ENCODE results near the gene ADAMTSL3. TPM values are rescaled to one million over a fixed set of nuclear protein-coding genes. Genes with fewer than 3 reads are reported as not detected.

ADAMTSL3 gene
- polyA plus RNA-seq, 1 of the 3 experiments (the other 2 are of a cell fraction), result 0.02 TPM

GRCh38 chr15:83955806-83956265, 301.9 kb downstream of the ADAMTSL3 start (continued):
- TF ChIP-seq EZH2phosphoT487 (IDR thresholded peaks at IDR 0.05; ENCODE audit: borderline replicate concordance, low read depth), result no peak
- no peak for TF ChIP-seq USF1 (IDR thresholded peaks at IDR 0.05; ENCODE audit: borderline replicate concordance, low read depth)
- TF ChIP-seq FOXM1 (IDR thresholded peaks at IDR 0.05; ENCODE audit: low read depth), result no peak
- TF ChIP-seq RCOR1 (IDR thresholded peaks at IDR 0.05; ENCODE audit: low read length), result no peak

- 18% methylated on average over 4 of the region's 4 CpGs for WGBS (ENCODE audit: low lambda C conversion rate)
- Histone ChIP-seq H2AFZ (ENCODE audit: low read depth) (no peak overlapping the region), H3K9ac (no peak overlapping the region), H3K4me1 (ENCODE audit: control insufficient read depth in 1 of 2, insufficient read depth in 2 of 2, low read depth in 1 of 2, low read length in 1 of 2) (no peaks in the 10 kb centered on the region), H3K36me3 (replicated peaks in 1 of 2; ENCODE audit: control insufficient read depth in 1 of 2, insufficient read depth in 2 of 2, low read length in 1 of 2) (no peaks in the 10 kb centered on the region), H3K4me2 (no peak overlapping the region), H3K27me3 (ENCODE audit: insufficient read depth) (no peaks in the 10 kb centered on the region), H3K4me3 (ENCODE audit: low read depth in 2 of 2, low read length in 1 of 2) (no peak overlapping the region), H3F3A (replicated peaks; ENCODE audit: insufficient read depth) (no peaks in the 10 kb centered on the region), H3K9me2 (no peaks in the 10 kb centered on the region), H3K9me3 (no peaks in the 10 kb centered on the region), H3K79me2 (ENCODE audit: insufficient read depth) (no peaks in the 10 kb centered on the region), H4K20me1 (ENCODE audit: insufficient read depth) (no peaks in the 10 kb centered on the region), H3K27ac (ENCODE audit: low read depth in 2 of 2, low read length in 1 of 2) (no peak overlapping the region)
- POLR2A ChIA-PET, result no interaction called here
- no peak for DNase-seq
- TF ChIP-seq RAD21 (IDR thresholded peaks at IDR 0.05; ENCODE audit: low read length) (no peak), MEF2A (IDR thresholded peaks at IDR 0.05; ENCODE audit: borderline replicate concordance, low read depth) (no peak), RXRA (IDR thresholded peaks at IDR 0.05; ENCODE audit: borderline replicate concordance, low read depth) (no peak), MXI1 (IDR thresholded peaks at IDR 0.05; ENCODE audit: low read depth, low read length) (no peak), FOSL2 (IDR thresholded peaks at IDR 0.05; ENCODE audit: borderline replicate concordance, low read depth) (no peak), TEAD4 (IDR thresholded peaks at IDR 0.05; ENCODE audit: borderline replicate concordance, insufficient read depth) (no peak), ZBTB33 (IDR thresholded peaks at IDR 0.05; ENCODE audit: borderline replicate concordance, low read depth) (no peak), JUND (IDR thresholded peaks at IDR 0.05) (no peak), FOXM1 (IDR thresholded peaks at IDR 0.05; ENCODE audit: low read depth) (no peak), REST (IDR thresholded peaks at IDR 0.05; ENCODE audit: low read depth, low read length) (no peak), SIN3A (IDR thresholded peaks at IDR 0.05; ENCODE audit: borderline replicate concordance, low read depth, low read length) (no peak), SMC3 (IDR thresholded peaks at IDR 0.05; ENCODE audit: low read depth, low read length) (no peak), CTCF (IDR thresholded peaks at IDR 0.05) (no peak), NRF1 (IDR thresholded peaks at IDR 0.05; ENCODE audit: low read depth, low read length) (no peak), USF1 (IDR thresholded peaks at IDR 0.05; ENCODE audit: borderline replicate concordance, low read depth) (no peak)
- CTCF ChIA-PET, result no interaction called here
These were observed 303.0 kb downstream of the ADAMTSL3 start for GRCh38 chr15:83956887-83957286.

All from SK-N-SH (cell line).